ENCODE measurements around the gene TRIM8.

- TF ChIP-seq CTCF (IDR thresholded peaks at IDR 0.05): no peak
- no peak for TF ChIP-seq POLR2AphosphoS5 (IDR thresholded peaks at IDR 0.05)
- TF ChIP-seq EP300 (IDR thresholded peaks at IDR 0.05): no peak
- no peak for TF ChIP-seq POLR2A (IDR thresholded peaks at IDR 0.05)
These were observed 10.7 kb downstream of the TRIM8 start for GRCh38 chr10:102654969-102655368.
